ENCODE data around the gene FGFR3.
A peak's percentile ranks its signal among the peaks of the same experiment; 100 is the strongest.

Gene FGFR3

DNA sequence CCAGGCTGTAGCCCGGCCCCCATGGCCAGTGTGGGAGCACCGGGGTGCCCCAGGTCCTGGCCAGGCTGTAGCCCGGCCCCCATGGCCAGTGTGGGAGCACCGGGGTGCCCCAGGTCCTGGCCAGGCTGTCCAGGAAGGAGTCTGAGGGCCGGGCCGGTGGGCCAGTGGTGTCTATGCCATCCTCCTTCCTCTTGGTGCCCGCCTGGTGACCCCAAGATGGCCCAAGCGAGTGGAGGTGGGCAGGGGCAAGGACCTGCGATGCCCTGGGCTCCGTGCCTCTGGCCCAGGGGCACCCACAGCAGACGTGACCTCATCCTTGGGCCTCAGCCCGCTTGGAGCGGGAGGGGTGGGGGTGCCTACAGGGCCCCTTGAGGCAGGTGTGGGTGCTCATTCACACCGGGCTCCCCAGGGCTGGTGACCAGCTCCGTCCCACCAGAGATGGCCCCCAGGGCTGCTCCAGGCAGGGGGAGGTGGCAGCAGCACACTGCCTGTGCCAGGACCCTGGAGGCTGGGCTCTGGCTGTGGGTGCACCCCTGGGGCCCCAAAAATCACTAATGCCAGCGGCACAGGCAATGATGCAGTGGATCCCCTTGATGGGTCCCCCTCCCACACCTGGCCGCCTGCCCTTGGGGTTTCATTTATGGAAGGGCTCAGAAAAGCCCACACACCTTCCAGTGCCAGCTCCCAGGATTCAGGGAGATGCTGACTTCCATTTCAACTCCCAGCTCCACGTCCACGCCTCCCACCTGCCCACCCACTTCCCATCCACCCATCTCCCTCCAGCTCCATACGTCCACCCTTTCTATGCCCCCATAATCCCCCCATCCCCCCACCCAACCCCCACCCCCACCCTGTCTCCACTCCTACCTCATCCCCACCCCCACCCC lies 36.0 kb upstream of the FGFR3 start:
- no peak for DNase-seq

DNA sequence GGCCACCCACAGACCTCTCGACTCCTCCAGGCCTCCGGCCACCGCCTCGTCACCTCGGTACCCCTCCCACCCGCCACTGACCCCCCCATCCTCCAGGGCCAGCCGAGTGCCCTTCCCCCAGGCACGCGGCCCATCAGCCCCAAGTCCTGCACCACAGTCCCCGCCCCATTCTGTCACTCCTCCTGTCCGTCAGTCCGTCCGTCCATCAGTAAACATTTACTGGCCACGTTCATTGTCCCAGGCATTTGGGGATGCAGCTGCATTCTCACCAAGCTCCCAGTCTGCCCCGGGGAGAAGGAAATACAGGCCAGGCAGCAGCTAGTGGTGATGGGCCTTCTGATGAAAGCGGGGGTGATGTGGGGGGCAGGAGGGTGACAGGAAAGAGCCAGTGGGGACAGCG lies 35.3 kb upstream of the FGFR3 start:
- no peak for DNase-seq

DNA sequence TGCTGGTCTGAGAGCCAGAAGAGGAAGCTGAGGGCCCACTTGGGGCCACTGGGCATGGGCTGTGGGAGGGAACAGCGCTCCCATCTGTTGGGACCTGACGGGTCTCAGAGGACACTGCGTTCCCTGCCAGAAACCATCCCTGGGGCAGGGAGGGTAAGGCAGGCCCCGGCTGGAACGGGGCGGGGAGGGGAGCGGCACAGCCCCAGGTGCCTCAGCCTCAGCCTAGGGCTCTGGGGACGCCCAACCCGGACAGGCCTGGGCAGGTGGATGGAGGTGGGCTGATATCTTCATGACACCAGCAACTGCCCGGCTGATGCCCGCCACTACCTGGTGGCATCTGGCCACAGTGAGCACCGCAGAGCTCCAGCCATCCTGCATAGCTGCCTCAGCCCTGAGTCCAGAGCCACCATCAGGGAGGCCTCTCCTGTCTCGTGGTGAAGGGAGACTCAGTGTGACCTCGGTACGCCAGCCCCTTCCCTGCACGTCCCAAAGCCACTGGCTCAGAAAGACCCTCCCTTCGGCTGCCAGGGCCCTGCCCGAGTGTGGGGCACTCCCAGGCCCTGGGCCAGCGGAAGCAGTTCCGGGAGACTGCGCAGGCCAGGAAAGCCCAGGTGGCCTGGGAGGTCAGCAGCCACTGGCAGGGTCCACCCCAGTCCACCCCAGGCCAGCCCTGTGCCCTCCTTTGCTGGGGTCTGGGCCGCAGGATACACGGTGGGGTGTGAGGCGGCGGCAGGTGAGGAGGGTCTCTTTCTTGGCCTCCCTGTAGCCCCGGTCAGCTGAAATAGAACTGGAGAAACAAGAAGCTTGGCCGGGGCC lies 34.6 kb upstream of the FGFR3 start:
- no peak for DNase-seq

DNA sequence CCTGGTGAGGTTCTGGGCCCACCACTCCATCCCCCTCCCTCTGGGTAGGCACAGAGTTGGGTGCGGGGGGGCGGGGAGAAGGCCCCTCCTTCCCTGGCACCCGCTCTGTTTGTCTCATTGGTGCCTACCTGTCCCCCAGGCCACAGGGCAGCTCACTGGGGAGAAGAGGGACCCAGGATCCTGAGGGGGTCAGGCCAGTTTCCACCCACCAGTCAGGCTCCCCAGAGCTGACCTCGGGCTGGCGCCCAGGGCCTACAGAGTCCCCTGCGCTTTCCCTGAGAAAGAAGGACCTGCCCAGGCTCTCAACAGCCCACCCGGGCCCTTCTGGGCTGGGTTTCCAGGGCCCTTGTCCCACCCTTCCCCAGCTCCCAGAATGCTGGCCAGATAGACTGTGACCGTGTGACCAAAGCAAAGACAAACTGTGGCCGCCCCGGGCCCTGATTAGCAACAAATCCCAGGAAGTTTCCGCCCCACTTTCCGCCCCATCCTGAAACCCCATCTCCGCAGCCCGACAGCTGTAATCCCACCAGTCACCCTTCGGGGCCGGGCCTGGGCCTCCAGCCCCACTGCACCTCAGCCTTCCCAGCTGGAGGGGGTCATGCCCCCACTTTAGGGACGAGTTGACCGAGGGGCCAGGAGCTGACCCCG lies 33.8 kb upstream of the FGFR3 start:
- no peak for DNase-seq

DNA sequence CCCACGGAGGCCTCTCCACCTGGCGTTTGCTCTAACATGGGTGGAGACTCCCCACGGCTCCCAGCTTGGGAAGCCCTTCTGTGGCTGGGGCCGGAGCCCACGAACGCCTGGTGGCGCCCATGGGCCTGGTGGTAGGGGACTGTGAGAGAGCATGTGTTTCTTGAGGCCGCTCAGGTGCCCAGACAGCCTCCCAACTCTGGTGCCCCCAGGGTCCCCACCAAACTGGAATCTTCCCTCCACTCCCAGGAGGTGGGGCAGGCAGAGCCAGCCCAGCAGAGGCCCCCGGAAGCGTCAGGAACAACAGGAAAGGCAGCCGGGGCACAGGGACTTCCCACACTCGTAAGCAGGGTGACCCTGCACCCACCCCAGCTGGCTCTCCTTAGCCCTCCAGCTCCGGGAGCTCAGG lies 33.3 kb upstream of the FGFR3 start:
- DNase-seq, result no peak

GRCh38 chr4:1760521-1761071 lies 32.5 kb upstream of the FGFR3 start:
- DNase-seq, result no peak

DNA sequence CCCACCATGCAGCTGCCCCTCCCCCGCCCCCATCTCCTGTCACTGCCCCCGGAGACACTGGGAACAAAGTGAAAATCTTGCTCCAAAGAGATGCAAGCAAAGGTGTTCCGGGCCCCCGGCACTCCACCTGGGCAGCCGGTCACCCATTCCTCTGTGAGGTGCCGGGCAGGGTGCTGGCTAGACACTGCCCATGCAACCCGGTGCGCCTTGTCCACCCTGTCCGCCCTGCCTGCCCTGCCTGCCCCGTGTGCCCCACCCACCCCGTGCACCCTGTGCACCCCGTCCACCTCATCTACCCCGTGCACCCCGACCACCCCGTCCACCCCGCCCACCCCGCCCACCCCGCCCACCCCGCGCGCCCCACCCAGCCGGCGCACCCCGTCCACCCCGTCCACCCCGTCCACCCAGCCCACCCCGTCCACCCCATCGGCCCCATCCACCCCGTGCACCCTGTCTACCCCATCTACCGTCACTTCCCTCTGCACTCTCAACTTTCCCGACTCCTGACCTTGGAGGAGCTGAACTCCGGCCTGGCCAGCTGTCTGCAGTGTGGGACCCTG lies 31.9 kb upstream of the FGFR3 start:
- DNase-seq, result no peak

DNA sequence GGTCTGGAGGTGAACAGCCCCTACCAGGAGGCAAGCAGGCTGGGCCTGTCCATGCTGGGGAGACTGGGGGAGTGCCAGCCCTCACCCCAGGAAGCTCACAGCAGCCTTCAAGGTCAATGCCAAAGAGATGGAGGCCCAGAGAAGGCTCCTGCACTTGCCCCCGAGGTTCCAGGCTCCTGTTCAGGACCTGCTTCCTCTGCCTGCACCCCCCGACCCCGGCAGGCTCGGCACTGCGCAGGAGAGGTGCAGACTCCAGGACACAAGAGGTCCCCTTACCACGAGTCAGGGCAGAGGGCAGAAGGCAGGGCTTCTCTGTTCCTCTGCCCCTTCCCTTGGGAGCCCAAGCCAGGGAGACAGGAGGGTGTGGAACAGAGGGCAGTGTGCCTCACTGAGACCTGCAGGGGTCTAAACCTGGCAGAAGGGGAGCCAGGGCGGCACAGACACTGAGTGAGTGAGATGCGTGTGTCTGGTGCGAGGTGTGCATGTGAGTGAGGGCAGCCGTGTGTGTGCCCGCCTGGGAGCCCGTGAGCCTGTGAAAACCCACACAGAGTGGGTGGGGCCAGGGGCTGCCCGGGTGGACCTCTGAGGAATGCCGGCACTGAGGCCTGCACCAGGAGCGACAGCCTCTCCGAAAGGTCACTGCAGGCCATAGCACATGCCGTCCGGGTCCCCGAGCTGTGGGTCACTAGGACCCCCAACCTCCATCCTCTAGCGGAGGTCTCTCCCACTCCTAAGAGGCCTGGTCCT lies 30.7 kb upstream of the FGFR3 start:
- DNase-seq, result no peak

DNA sequence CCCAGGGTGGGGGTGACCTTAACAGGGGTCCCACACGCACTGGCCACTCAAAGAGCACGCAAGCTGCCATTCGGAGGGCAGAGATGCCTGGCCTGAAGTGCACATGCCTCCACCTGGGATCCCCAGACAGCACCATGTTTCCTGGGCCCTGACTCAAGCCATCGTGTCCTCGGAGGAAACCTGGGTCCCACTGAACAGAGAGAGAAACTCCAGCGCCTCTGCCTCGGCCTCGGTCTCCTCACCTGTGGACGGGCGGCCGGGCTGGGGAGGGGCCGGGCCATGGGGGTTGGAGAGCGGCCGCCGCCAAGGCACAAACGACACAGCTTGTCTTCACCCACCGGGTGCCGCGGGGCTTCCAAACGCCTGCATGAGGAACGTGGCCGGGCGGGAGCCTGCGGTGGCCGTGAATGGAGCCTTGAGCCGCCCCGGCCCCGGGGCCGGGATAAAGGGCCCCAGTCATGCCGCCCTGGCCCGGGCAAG lies 30.0 kb upstream of the FGFR3 start:
- no peak for DNase-seq

GRCh38 chr4:1763550-1764080 lies 29.5 kb upstream of the FGFR3 start:
- DNase-seq, result no peak

- DNase-seq, result no peak
Observed at GRCh38 chr4:1764670-1765069, 28.4 kb upstream of the FGFR3 start.

GRCh38 chr4:1765409-1766072 lies 27.6 kb upstream of the FGFR3 start:
- DNase-seq, result no peak

DNA sequence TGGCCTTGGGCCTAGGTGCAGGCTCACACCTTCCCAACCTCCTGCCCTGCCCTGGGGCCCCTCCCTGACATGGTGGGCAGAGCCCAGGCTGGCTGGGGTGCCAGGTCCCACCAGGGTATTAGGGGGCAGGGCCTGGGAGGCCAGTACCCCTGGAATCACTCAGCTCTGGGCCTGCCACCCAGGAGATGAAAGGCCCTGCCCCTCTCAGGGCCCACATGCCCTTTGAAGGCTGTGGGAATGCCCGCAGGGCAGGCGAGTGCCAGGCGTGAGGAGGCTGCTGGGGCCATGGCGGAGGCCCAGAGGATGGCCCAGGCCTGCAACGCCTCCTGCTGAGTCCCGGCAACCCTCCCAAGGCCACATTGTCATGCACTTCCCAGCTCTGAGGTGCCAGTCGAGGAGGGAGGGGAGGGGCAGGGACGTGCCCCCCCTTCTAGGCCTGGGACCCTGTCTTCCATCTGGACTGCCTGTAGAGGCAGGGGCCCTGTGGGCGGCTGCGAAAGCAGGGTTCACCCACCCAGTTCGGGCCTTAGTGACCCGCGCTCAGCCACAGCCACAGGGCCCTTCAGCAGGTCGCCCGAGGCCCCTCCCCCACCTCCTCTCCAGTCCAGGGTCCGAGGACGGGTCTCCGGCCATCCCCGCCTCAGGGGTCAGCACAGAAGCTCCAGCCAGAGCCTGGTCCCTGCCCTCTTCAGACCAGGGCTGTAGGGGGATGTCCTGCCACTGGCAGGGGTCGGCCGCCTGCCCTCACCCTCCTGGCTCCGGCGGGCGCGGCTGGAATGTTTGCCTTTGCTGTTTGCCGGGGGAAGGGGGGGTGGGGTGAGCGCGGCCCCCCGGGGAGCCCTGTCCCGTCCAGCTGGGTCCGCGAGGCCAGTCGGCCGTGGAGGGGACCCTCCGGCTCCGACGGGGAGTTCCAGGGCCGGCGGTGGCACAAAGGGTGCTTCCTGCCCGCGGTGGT lies 26.7 kb upstream of the FGFR3 start:
- no peak for DNase-seq

- no peak for DNase-seq
Observed at GRCh38 chr4:1767061-1767769, 25.9 kb upstream of the FGFR3 start.

DNA sequence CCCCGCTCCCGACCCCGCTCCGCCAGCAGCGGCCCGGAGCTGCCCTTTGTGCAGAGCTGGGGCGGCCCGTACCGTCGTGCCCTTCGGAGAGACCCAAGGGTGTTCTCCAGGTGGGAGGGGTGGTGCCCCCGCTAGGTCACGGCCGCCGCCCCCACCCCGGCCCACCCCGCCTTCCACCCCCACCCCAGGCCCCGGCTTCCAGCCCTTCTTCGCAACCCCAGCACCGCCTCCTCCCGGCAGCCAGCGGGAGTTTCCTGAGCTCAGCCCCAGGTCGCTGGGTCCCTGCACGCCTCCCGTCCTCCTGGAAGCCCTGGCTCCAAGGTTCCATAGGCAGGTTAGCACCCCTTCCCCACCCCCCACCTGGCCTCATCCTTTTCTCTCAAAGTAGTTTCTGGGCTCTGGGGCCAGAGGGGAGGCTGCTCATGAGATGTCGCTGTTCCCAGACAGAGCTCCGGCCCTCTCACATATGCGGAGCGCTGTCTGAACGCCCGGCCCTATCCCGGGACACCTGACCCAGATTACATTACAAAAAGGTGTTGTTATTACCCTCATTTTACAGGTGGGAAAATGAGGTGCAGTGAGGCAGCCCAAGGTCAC lies 25.2 kb upstream of the FGFR3 start:
- DNase-seq, result peak; percentile 40 to 47

DNA sequence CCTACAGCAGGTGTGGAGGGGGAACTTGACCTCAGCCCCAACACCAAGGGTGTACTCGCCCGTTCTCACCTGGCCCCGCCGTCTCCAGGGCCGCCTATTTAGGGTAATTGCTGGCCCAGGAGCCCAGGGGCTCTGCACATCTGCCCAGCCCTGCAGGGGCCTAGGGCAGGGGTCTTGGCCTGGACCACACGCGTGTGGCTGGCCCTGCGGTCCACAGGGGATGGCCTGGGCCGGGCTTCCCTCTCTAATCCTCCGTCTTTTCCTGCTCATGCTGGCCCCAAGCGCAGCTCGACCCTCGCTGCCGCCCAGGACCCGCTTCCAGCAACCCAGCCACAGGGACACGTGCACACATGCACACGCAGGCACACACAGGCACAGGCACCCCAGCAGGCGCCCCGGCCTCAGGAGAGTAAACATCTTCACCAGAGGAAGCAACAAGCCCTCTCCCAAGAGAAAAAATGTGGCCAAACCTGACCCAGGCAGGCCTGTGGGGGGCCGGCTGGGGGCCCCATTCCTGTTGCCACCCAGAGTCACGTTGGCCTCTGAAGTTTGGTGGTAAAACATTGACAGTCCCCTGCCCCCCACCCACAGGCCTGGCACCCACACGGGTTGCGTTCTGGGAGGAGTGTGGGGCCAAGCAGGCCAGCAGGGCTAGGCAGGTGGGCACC lies 24.6 kb upstream of the FGFR3 start:
- DNase-seq, result no peak

DNA sequence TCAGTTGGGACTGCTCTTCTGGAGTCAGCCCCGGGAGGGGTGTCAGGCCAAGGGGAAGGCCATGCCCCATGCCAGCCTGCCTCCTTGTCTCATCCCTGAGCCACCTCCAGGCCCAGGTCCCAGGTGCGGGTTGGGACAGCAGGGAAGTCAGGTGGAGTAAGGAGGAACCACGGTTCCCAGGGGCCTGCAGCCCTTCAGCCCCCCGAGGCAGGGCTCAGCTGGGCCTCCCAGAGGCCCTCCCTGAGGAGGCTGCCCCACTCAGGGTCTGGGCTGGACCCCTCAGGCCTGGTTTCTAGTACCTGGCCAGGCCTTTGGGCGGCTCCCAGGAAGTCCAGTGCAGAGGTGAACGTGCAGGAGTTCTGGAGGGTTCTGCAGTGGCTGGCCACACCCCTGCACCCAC lies 23.4 kb upstream of the FGFR3 start:
- no peak for DNase-seq

DNA sequence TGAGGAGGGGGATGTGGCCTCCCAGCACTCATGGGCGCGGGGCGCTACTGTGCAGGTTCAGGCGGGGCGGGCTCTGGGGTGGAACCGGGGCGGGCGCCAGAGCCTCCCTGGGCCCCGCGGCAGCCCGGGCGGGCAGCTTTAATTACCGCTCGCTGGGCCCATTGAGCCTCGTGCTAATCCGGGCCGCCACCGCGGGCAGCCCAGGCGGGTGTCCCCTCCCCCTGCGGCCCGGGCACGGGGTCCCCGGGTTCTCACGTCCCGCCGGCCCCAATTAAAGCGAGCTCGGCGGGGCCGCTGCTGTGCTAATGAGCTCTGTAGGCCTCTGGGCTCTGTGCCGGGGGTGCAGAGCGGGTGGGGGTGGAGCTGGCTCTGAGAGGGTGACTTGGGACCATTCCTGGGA lies 22.8 kb upstream of the FGFR3 start:
- no peak for DNase-seq
